Pancreas (tissue), 10 donors: ENCODE data around the gene ATP11C. TPM values are rescaled to one million over a fixed set of nuclear protein-coding genes. Genes with fewer than 3 reads are reported as not detected.
"Not testable (repeated sequence)": the region's sequence is repeated elsewhere in the genome, so short reads cannot be mapped to it uniquely, and the experiment has no call there.

ENCODE experiments used
- ATAC-seq, 4 donors: fragments of 200-7000 bp; cut with Tn5 transposase; one replicate each; pipeline versions ENCODE4 v1.8.0 to v1.9.1; 2020; ENCODE audit warnings: mild to moderate bottlenecking in 4 of 4, moderate library complexity in 4 of 4
- DNase-seq, 6 donors: peaks; one replicate each; pipeline ENCODE4 v3.0.0-alpha.2; 2020
- FAIRE-seq: peaks from 2 replicates; lab custom pipeline; 2012; peaks lifted over from hg19 to GRCh38; lab: Jason Lieb, UNC
- H3K27ac ChIP-seq, 4 donors: fragments of 200-600 bp; sonication (generic); 1 replicate in 3 of 4; 2 replicates in 1 of 4; pipeline versions ENCODE4 v1.5.0 to v1.8.0; 2020
- H3K27me3 ChIP-seq, 4 donors: fragments of 200-600 bp; one replicate each; pipeline ENCODE4 v1.8.0; 2021
- H3K36me3 ChIP-seq, 3 donors: fragments of 200-600 bp; sonication (generic) in 1 of 3; one replicate each; pipeline versions ENCODE4 v1.5.0 to v1.8.0; 2020 to 2021
- H3K4me1 ChIP-seq, 3 donors: fragments of 200-600 bp; one replicate each; pipeline ENCODE4 v1.8.0; 2021
- H3K4me3 ChIP-seq, 4 donors: fragments of 200-600 bp; sonication (generic) in 2 of 4; one replicate each; pipeline versions ENCODE4 v1.5.0 to v1.8.0; 2020 to 2021
- H3K9me3 ChIP-seq, 4 donors: fragments of 200-600 bp; one replicate each; pipeline ENCODE4 v1.8.0; 2021
- CTCF ChIP-seq, 4 donors: fragments of 200-600 bp; sonication (generic) in 3 of 4; IDR thresholded peaks; one replicate each; pipeline versions ENCODE4 v1.5.0 to v1.8.0; 2021; ENCODE audit warnings: antibody characterized with exemption in 4 of 4
- WGBS, 2 donors: extraction: QIAGEN DNeasy Blood & Tissue Kit; methylation state at CpG; one replicate each; pipeline ENCODE4 v1.1.7; 2013; 5-methylcytosine and 5-hydroxymethylcytosine counted together
- intact Hi-C, 3 donors: fragments of 100-400 bp; cut with DNase I; formaldehyde crosslinking; loops; one replicate each; pipeline versions ENCODE4 v1.11.1 to v1.14.2; 2022
- polyA plus RNA-seq, 2 donors: library from polyadenylated mRNA; stranded (reverse); fragments of 200-250 nt; gene quantifications; one replicate each; pipeline ENCODE4 v1.2.3, GENCODE V29; 2013
- total RNA-seq, 6 donors: library from RNA; stranded (reverse); fragmentation: NEBNext Ultra II Directional in 4 of 6; extraction: Animal tissue kit (Norgen Biotek cat#: 25700) in 4 of 6; gene quantifications; one replicate each; pipeline versions ENCODE4 v1.2.1 to v1.2.4, GENCODE V29; 2021 to 2023
- donor health status: healthy with polysubstance abuse.
- donor health status: DM: no; HTN: no; CAD: no; lungs with moderate emphysema.
- donor health status: DM: no; HTN: no; CAD: no.
- donor health status: control.
- donor health status: control.
- donor health status: Bipolar disorder and iron deficiency.
- donor health status: DM: yes; HTN: yes; CAD: no.
- donor health status: DM: no; HTN: no; CAD: no.
- donor health status: DM: no; HTN: no; CAD: no.
- donor health status: DM: yes; HTN: yes; CAD: no.

ATP11C gene
- total and polyA plus RNA-seq, 8 donors: 1.3 to 10.3 (median 3.6) TPM

- no peak for TF ChIP-seq CTCF (IDR thresholded peaks at IDR 0.05)
- FAIRE-seq (no peak), DNase-seq (no peak), ATAC-seq (no peak)
- Histone ChIP-seq H3K4me3 (no peak overlapping the region), H3K9me3 (no peaks in the 10 kb centered on the region), H3K4me1 (no peaks in the 10 kb centered on the region), H3K36me3 (no peaks in the 10 kb centered on the region), H3K27ac (no peak overlapping the region), H3K27me3 (no peaks in the 10 kb centered on the region)
- WGBS, 2 donors: 96 to 99% methylated on average over 3 of the region's 3 CpGs
- intact Hi-C loops: no loop called here
Measured at GRCh38 chrX:139864640-139865039, 68.2 kb downstream of the ATP11C start.

GRCh38 chrX:139862208-139862607 is 70.6 kb downstream of the ATP11C start:
- no peak for ATAC-seq
- H3K27ac ChIP-seq: no peak overlapping the region
- WGBS, 2 donors: 70 to 91% methylated on average over 5 of the region's 5 CpGs
- no peak overlapping the region for H3K4me3 ChIP-seq
- H3K36me3 ChIP-seq: no peaks in the 10 kb centered on the region
- no peaks in the 10 kb centered on the region for H3K27me3 ChIP-seq
- DNase-seq: no peak
- intact Hi-C loops: no loop called here
- TF ChIP-seq CTCF (IDR thresholded peaks at IDR 0.05): no peak
- no peak for FAIRE-seq
- H3K4me1 ChIP-seq: no peaks in the 10 kb centered on the region
- no peaks in the 10 kb centered on the region for H3K9me3 ChIP-seq

- H3K4me3 ChIP-seq, H3K9me3 ChIP-seq, intact Hi-C loops, ATAC-seq, H3K27ac ChIP-seq, DNase-seq, H3K36me3 ChIP-seq, H3K27me3 ChIP-seq, H3K4me1 ChIP-seq: not testable (repeated sequence)
- peak; percentile 79 for FAIRE-seq
- WGBS, 2 donors: 78 to 88% methylated on average over 4 of the region's 4 CpGs
Measured at GRCh38 chrX:139856826-139857225, 76.0 kb downstream of the ATP11C start.

- ATAC-seq (no peak), FAIRE-seq (no peak), DNase-seq (no peak)
- Histone ChIP-seq H3K4me3 (no peak overlapping the region), H3K9me3 (no peaks in the 10 kb centered on the region), H3K4me1 (no peaks in the 10 kb centered on the region), H3K27ac (no peak overlapping the region), H3K36me3 (no peaks in the 10 kb centered on the region), H3K27me3 (no peaks in the 10 kb centered on the region)
- TF ChIP-seq CTCF (IDR thresholded peaks at IDR 0.05): no peak
- WGBS, 2 donors: 92 to 97% methylated on average over 3 of the region's 3 CpGs
- intact Hi-C loops: no loop called here
Measured at GRCh38 chrX:139851730-139852129, 81.1 kb downstream of the ATP11C start.

GRCh38 chrX:139850968-139851367 is 81.9 kb downstream of the ATP11C start:
- FAIRE-seq: no peak

More at GRCh38 chrX:139850968-139851367, 81.9 kb downstream of the ATP11C start:
- H3K27me3 ChIP-seq: no peaks in the 10 kb centered on the region
- no peak for ATAC-seq
- H3K9me3 ChIP-seq: no peaks in the 10 kb centered on the region
- no peak overlapping the region for H3K27ac ChIP-seq
- WGBS, 2 donors: 61 to 92% methylated on average over 2 of the region's 2 CpGs
- no peak for DNase-seq
- no peak overlapping the region for H3K4me3 ChIP-seq
- no peak for TF ChIP-seq CTCF (IDR thresholded peaks at IDR 0.05)
- no peaks in the 10 kb centered on the region for H3K4me1 ChIP-seq
- no peaks in the 10 kb centered on the region for H3K36me3 ChIP-seq
- intact Hi-C loops: no loop called here
